Esophagus squamous epithelium (tissue), 5 donors: ENCODE data around the gene QTRT2. TPM values are rescaled to one million over a fixed set of nuclear protein-coding genes. Genes with fewer than 3 reads are reported as not detected.

Source experiments
- DNase-seq: peaks from one replicate; lab custom pipeline; 2025; lab: John Stamatoyannopoulos, UW
- H3K27ac ChIP-seq, 4 donors: fragments of 200-600 bp; sonication (generic); one replicate each; pipeline ENCODE4 v1.5.1; 2016 to 2019; ENCODE audit warnings: mild to moderate bottlenecking in 1 of 4
- H3K27me3 ChIP-seq, 4 donors: fragments of 200-600 bp; sonication (generic); 1 replicate in 3 of 4; 2 replicates in 1 of 4; pipeline versions ENCODE4 v1.5.1 to v1.6.0; 2017 to 2021; ENCODE audit warnings: antibody characterized with exemption in 1 of 4
- H3K36me3 ChIP-seq, 3 donors: fragments of 200-600 bp; sonication (generic); one replicate each; pipeline ENCODE4 v1.5.1; 2016 to 2019
- H3K4me1 ChIP-seq, 3 donors: fragments of 200-600 bp; sonication (generic); one replicate each; pipeline ENCODE4 v1.5.1; 2017 to 2019
- H3K4me3 ChIP-seq, 4 donors: fragments of 200-600 bp; sonication (generic); 1 replicate in 3 of 4; 2 replicates in 1 of 4; pipeline ENCODE4 v1.5.1; 2016 to 2019; ENCODE audit warnings: mild to moderate bottlenecking in 2 of 4, moderate library complexity in 1 of 4
- H3K9me3 ChIP-seq, 3 donors: fragments of 200-600 bp; sonication (generic); one replicate each; pipeline ENCODE4 v1.5.1; 2016 to 2019
- CTCF ChIP-seq, 6 experiments: fragments of 450-650 bp in 4 of 6; fragments of 200-600 bp in 2 of 6; sonication (generic) in 2 of 6; IDR thresholded peaks; one replicate each; pipeline ENCODE4 v1.5.1; 2016 to 2019; ENCODE audit warnings: antibody characterized with exemption in 6 of 6, mild to moderate bottlenecking in 4 of 6, moderate library complexity in 4 of 6
- POLR2A ChIP-seq, 4 donors: fragments of 450-650 bp; IDR thresholded peaks; one replicate each; pipeline ENCODE4 v1.6.1; 2017; ENCODE audit warnings: antibody characterized with exemption in 4 of 4, mild to moderate bottlenecking in 4 of 4, moderate library complexity in 3 of 4
- WGBS, 2 donors: methylation state at CpG; one replicate each; pipeline ENCODE4 v1.1.5; 2018; 5-methylcytosine and 5-hydroxymethylcytosine counted together
- intact Hi-C: fragments of 100-400 bp; cut with DNase I; formaldehyde crosslinking; loops from one replicate; pipeline ENCODE4 v1.15.0; 2022
- total RNA-seq, 4 donors: library from RNA; depleted of rRNA; stranded (reverse); fragments of >200 nt; gene quantifications; one replicate each; pipeline ENCODE4 v1.1.0, GENCODE V29; 2016
- donor health status: DM: yes; HTN: yes; CAD: no.

QTRT2 gene
- total RNA-seq, 4 donors from 2014 or later, result 7.5 to 18.2 (median 15.6) TPM

- TF ChIP-seq POLR2A (IDR thresholded peaks at IDR 0.05) (no peak), CTCF (IDR thresholded peaks at IDR 0.05) (no peak)
- Histone ChIP-seq H3K4me3 (no peak overlapping the region), H3K27me3 (no peaks in the 10 kb centered on the region), H3K27ac (no peak overlapping the region), H3K9me3 (no peaks in the 10 kb centered on the region), H3K36me3 (peaks cover 0 to 3% (median 0%) of the 10 kb centered on the region in 3 donors), H3K4me1 (no peaks in the 10 kb centered on the region)
- intact Hi-C loops, result no loop called here
- WGBS, 2 donors, result 70 to 84% methylated on average over 2 of the region's 2 CpGs
- no peak for DNase-seq
These were observed 35.6 kb upstream of the QTRT2 start for GRCh38 chr3:114020907-114021306.

GRCh38 chr3:114022145-114022802 lies 34.3 kb upstream of the QTRT2 start:
- Histone ChIP-seq H3K36me3 (peaks cover 0 to 3% (median 0%) of the 10 kb centered on the region in 3 donors), H3K4me3 (no peak overlapping the region), H3K9me3 (no peaks in the 10 kb centered on the region), H3K27me3 (no peaks in the 10 kb centered on the region), H3K27ac (no peak overlapping the region), H3K4me1 (no peaks in the 10 kb centered on the region)
- TF ChIP-seq POLR2A (IDR thresholded peaks at IDR 0.05) (no peak), CTCF (IDR thresholded peaks at IDR 0.05) (no peak)
- DNase-seq, result no peak
- WGBS, 2 donors, result 81% methylated on average over 4 of the region's 4 CpGs
- intact Hi-C loops, result no loop called here

GRCh38 chr3:114025451-114025850 lies 31.1 kb upstream of the QTRT2 start:
- H3K4me1 ChIP-seq, result no peaks in the 10 kb centered on the region
- no peak overlapping the region for H3K27ac ChIP-seq
- no peaks in the 10 kb centered on the region for H3K27me3 ChIP-seq
- intact Hi-C loops, result no loop called here
- H3K9me3 ChIP-seq, result no peaks in the 10 kb centered on the region
- no peak for TF ChIP-seq CTCF (IDR thresholded peaks at IDR 0.05)
- TF ChIP-seq POLR2A (IDR thresholded peaks at IDR 0.05), result no peak
- DNase-seq, result no peak
- no peak overlapping the region for H3K4me3 ChIP-seq
- no peaks in the 10 kb centered on the region for H3K36me3 ChIP-seq
- WGBS, 2 donors, result 94 to 97% methylated on average over 2 of the region's 2 CpGs

- TF ChIP-seq CTCF (IDR thresholded peaks at IDR 0.05), result no peak
- no peak for TF ChIP-seq POLR2A (IDR thresholded peaks at IDR 0.05)
- no peaks in the 10 kb centered on the region for H3K9me3 ChIP-seq
- no peaks in the 10 kb centered on the region for H3K27me3 ChIP-seq
- no peaks in the 10 kb centered on the region for H3K36me3 ChIP-seq
- H3K27ac ChIP-seq, result no peak overlapping the region
- intact Hi-C loops, result no loop called here
- no peak overlapping the region for H3K4me3 ChIP-seq
- DNase-seq, result no peak
- no peaks in the 10 kb centered on the region for H3K4me1 ChIP-seq
- 60 to 72% methylated on average over 2 of the region's 2 CpGs for WGBS, 2 donors
These were observed 30.2 kb upstream of the QTRT2 start for GRCh38 chr3:114026331-114026730.

GRCh38 chr3:114033721-114034120 lies 22.8 kb upstream of the QTRT2 start:
- TF ChIP-seq CTCF (IDR thresholded peaks at IDR 0.05) (no peak), POLR2A (IDR thresholded peaks at IDR 0.05) (no peak)
- H3K4me3 ChIP-seq, result no peak overlapping the region
- H3K4me1 ChIP-seq, result no peaks in the 10 kb centered on the region
- DNase-seq, result no peak
- H3K27ac ChIP-seq, result no peak overlapping the region
- H3K9me3 ChIP-seq, result no peaks in the 10 kb centered on the region
- intact Hi-C loops, result no loop called here
- WGBS, 2 donors, result 50 to 67% methylated on average over 1 of the region's 1 CpG
- peaks cover 0 to 27% (median 0%) of the 10 kb centered on the region in 3 donors for H3K36me3 ChIP-seq
- no peaks in the 10 kb centered on the region for H3K27me3 ChIP-seq
